HepG2 (cell line): ENCODE measurements around the gene NFRKB. TPM values are rescaled to one million over a fixed set of nuclear protein-coding genes. Genes with fewer than 3 reads are reported as not detected.

Experiments
- ATAC-seq: fragments of 200-7000 bp; cut with Tn5 transposase; 3 replicates; pipeline ENCODE4 v1.9.1; 2020; ENCODE audit warnings: mild to moderate bottlenecking, moderate library complexity
- BruUV-seq: library from RNA; stranded (reverse); fragments of 400-500 nt; replicated peaks from 2 replicates; lab custom pipeline; 2021; lab: Mats Ljungman, UMichigan
- CTCF ChIA-PET: fragments of 300-600 bp; formaldehyde crosslinking; extraction: SDS; loops from one replicate; lab custom pipeline; 2021; ENCODE audit warnings: low total read pairs, inconsistent platforms, low intra/inter-chr PET ratio; lab: Yijun Ruan, JAX
- POLR2A ChIA-PET: fragments of 350-600 bp; sonication (Branson Sonifier 250); formaldehyde crosslinking; loops from one replicate; lab custom pipeline; 2020; ENCODE audit warnings: antibody characterized with exemption, inconsistent platforms; lab: Yijun Ruan, JAX
- DNase-seq: peaks from one replicate; pipeline ENCODE4 v3.0.0-alpha.2; 2015; ENCODE audit warnings: low spot score
- FAIRE-seq: peaks from 3 replicates; lab custom pipeline; 2011; peaks lifted over from hg19 to GRCh38; lab: Jason Lieb, UNC
- H2AFZ ChIP-seq: one replicate; pipeline ENCODE4 v1.6.1; 2011; ENCODE audit warnings: low read length, inconsistent platforms
- H3K27ac ChIP-seq: fragments of 300-600 bp; 3 replicates; pipeline ENCODE4 v1.8.0; 2011; ENCODE audit warnings: mixed run types, mild to moderate bottlenecking, mixed read lengths, low read length, inconsistent platforms; ENCODE audit not compliant: insufficient read depth; ENCODE audit errors: extremely low read length
- H3K27me3 ChIP-seq, 2 experiments: fragments of 200-600 bp in 1 of 2; 2 replicates in 1 of 2; 3 replicates in 1 of 2; pipeline versions ENCODE4 v1.6.0 to v1.8.0; 2011; ENCODE audit warnings: low read length in 2 of 2, mild to moderate bottlenecking in 2 of 2, moderate library complexity in 2 of 2, inconsistent platforms in 1 of 2; ENCODE audit not compliant: insufficient read depth in 2 of 2, control insufficient read depth in 1 of 2
- H3K36me3 ChIP-seq, 2 experiments: fragments of 200-600 bp in 1 of 2; replicated peaks in 1 of 2; 2 replicates in 1 of 2; 3 replicates in 1 of 2; pipeline versions ENCODE4 v1.5.1 to v1.8.0; 2011; ENCODE audit warnings: low read length in 2 of 2, inconsistent platforms in 1 of 2; ENCODE audit not compliant: insufficient read depth in 2 of 2, control insufficient read depth in 1 of 2
- H3K4me1 ChIP-seq: 2 replicates; pipeline ENCODE4 v1.5.1; 2012; ENCODE audit warnings: low read length, inconsistent platforms; ENCODE audit not compliant: insufficient read depth
- H3K4me2 ChIP-seq: 2 replicates; pipeline ENCODE4 v1.6.0; 2011; ENCODE audit warnings: low read depth, low read length, inconsistent platforms
- H3K4me3 ChIP-seq, 3 experiments: fragments of 200-600 bp in 1 of 3; sonication (generic), shearing (Covaris generic) in 1 of 3; replicated peaks in 1 of 3; 2 replicates each; pipeline ENCODE4 v1.5.1; 2011 to 2016; ENCODE audit warnings: low read length in 3 of 3, inconsistent platforms in 2 of 3, low read depth in 2 of 3, mild to moderate bottlenecking in 2 of 3, control low read depth in 1 of 3, mixed read lengths in 1 of 3; ENCODE audit not compliant: insufficient read depth in 1 of 3
- H3K79me2 ChIP-seq: one replicate; pipeline ENCODE4 v1.6.1; 2011; ENCODE audit warnings: low read length, inconsistent platforms; ENCODE audit not compliant: insufficient read depth
- H3K9ac ChIP-seq: 2 replicates; pipeline ENCODE4 v1.6.0; 2011; ENCODE audit warnings: mild to moderate bottlenecking, low read depth, low read length, inconsistent platforms; ENCODE audit not compliant: insufficient read depth
- H3K9me3 ChIP-seq: 2 replicates; pipeline ENCODE4 v1.5.1; 2012; ENCODE audit warnings: mild to moderate bottlenecking, low read length
- H4K20me1 ChIP-seq: 2 replicates; pipeline ENCODE4 v1.6.0; 2011; ENCODE audit warnings: inconsistent platforms, mild to moderate bottlenecking, low read length, moderate library complexity; ENCODE audit not compliant: insufficient read depth
- CC2D1A ChIP-seq: sonication (generic); formaldehyde crosslinking; IDR thresholded peaks from 2 replicates; pipeline ENCODE4 v1.8.1; 2023; ENCODE audit warnings: mild to moderate bottlenecking, missing genetic modification reagents
- CCDC6 ChIP-seq: sonication (generic); formaldehyde crosslinking; IDR thresholded peaks from 2 replicates; pipeline ENCODE4 v1.8.1; 2022; ENCODE audit warnings: mild to moderate bottlenecking, missing genetic modification reagents, moderate library complexity
- HNRNPUL1 ChIP-seq: fragments of 200-400 bp; formaldehyde crosslinking; IDR thresholded peaks from 2 replicates; pipeline ENCODE4 v1.6.1; 2017; ENCODE audit warnings: low read depth, mild to moderate bottlenecking, low read length, moderate library complexity
- KMT2B ChIP-seq: IDR thresholded peaks from 2 replicates; pipeline ENCODE4 v1.6.1; 2016; ENCODE audit warnings: missing genetic modification reagents, missing compliant biosample characterization
- NFE2L1 ChIP-seq: sonication (generic); formaldehyde crosslinking; IDR thresholded peaks from 2 replicates; pipeline ENCODE4 v1.4.0; 2020; ENCODE audit warnings: missing genetic modification reagents, mild to moderate bottlenecking, borderline replicate concordance
- NFIB ChIP-seq: sonication (generic); formaldehyde crosslinking; IDR thresholded peaks from 2 replicates; pipeline ENCODE4 v1.9.0; 2021; ENCODE audit warnings: missing genetic modification reagents, mild to moderate bottlenecking, borderline replicate concordance
- PAWR ChIP-seq: sonication (generic); formaldehyde crosslinking; IDR thresholded peaks from 2 replicates; pipeline ENCODE4 v1.4.0; 2020; ENCODE audit warnings: missing genetic modification reagents, mild to moderate bottlenecking, borderline replicate concordance
- RAD51 ChIP-seq: fragments of 450-650 bp; IDR thresholded peaks from 2 replicates; pipeline ENCODE4 v1.6.1; 2016; ENCODE audit warnings: borderline replicate concordance
- RXRB ChIP-seq: IDR thresholded peaks from 2 replicates; pipeline ENCODE4 v1.6.1; 2016; ENCODE audit warnings: borderline replicate concordance, missing genetic modification reagents, missing compliant biosample characterization
- SP2 ChIP-seq: sonication (generic); formaldehyde crosslinking; IDR thresholded peaks from 2 replicates; pipeline ENCODE4 v1.5.1; 2020; ENCODE audit warnings: mild to moderate bottlenecking, missing genetic modification reagents
- ZBTB3 ChIP-seq: sonication (generic); formaldehyde crosslinking; IDR thresholded peaks from 2 replicates; pipeline ENCODE4 v1.4.0; 2020; ENCODE audit warnings: low read depth, mild to moderate bottlenecking, moderate library complexity, missing genetic modification reagents, borderline replicate concordance
- ZFP62 ChIP-seq: sonication (generic); formaldehyde crosslinking; IDR thresholded peaks from 2 replicates; pipeline ENCODE4 v1.4.0; 2020; ENCODE audit warnings: missing genetic modification reagents
- ZFY ChIP-seq: sonication (generic); formaldehyde crosslinking; IDR thresholded peaks from 2 replicates; pipeline ENCODE4 v1.4.0; 2020; ENCODE audit warnings: missing genetic modification reagents
- ZNF296 ChIP-seq: sonication (generic); formaldehyde crosslinking; conservative IDR thresholded peaks from 2 replicates; pipeline ENCODE4 v1.5.0; 2020; ENCODE audit warnings: mild to moderate bottlenecking, missing genetic modification reagents
- ZNF749 ChIP-seq: sonication (generic); formaldehyde crosslinking; IDR thresholded peaks from 2 replicates; pipeline ENCODE4 v1.8.0; 2022; ENCODE audit warnings: mild to moderate bottlenecking, missing genetic modification reagents, moderate library complexity, borderline replicate concordance
- whole genome bisulfite sequencing: methylation state at CpG from one replicate; pipeline ENCODE4 v1.1.6; 2017; ENCODE audit warnings: low lambda C conversion rate; 5-methylcytosine and 5-hydroxymethylcytosine counted together
- in situ Hi-C: cut with HindIII; loops from 2 replicates; pipeline ENCODE4 v1.10.0; 2017; ENCODE audit warnings: low pct_unique_long_range_greater_than_20kb; ENCODE audit not compliant: extremely low pct_ligation_motif_present
- intact Hi-C: fragments of 100-400 bp; cut with micrococcal nuclease; formaldehyde crosslinking; loops from one replicate; pipeline ENCODE4 v1.10.0; 2022; ENCODE audit not compliant: unreplicated experiment
- polyA plus RNA-seq, 8 experiments: library from polyadenylated mRNA; depleted of rRNA in 3 of 8; stranded (reverse) in 7 of 8; unstranded in 1 of 8; fragments of >200 nt; fragmentation: Illumina TruSeq in 4 of 8; extraction: Trizol in 4 of 8; gene quantifications; 2 replicates each; pipeline versions ENCODE4 v1.2.1 to v1.2.3, GENCODE V29; 2011 to 2016; ENCODE audit warnings: low read depth in 4 of 8, missing spikeins in 1 of 8, mixed read lengths in 1 of 8; ENCODE audit not compliant: insufficient read depth in 1 of 8
- total RNA-seq, 5 experiments: library from RNA; depleted of rRNA; stranded (reverse); fragments of >200 nt; fragmentation: Illumina TruSeq; extraction: Trizol; gene quantifications; 2 replicates each; pipeline ENCODE4 v1.2.3, GENCODE V29; 2016; ENCODE audit warnings: low read depth in 1 of 5
- TF ChIP-seq, protein P1 (sequence below), 2 experiments: IDR thresholded peaks; 2 replicates each; pipeline ENCODE4 v1.6.1; 2011 to 2012; ENCODE audit warnings: low read length in 2 of 2, borderline replicate concordance in 1 of 2, low read depth in 1 of 2, mild to moderate bottlenecking in 1 of 2, moderate library complexity in 1 of 2
- TF ChIP-seq, protein P2 (sequence below): sonication (generic); formaldehyde crosslinking; IDR thresholded peaks from 2 replicates; pipeline ENCODE4 v1.4.0; 2020; ENCODE audit warnings: low read depth, missing genetic modification reagents
- TF ChIP-seq, protein P3 (sequence below): sonication (generic); formaldehyde crosslinking; IDR thresholded peaks from 2 replicates; pipeline ENCODE4 v1.4.0; 2020; ENCODE audit warnings: mild to moderate bottlenecking, low read depth, missing genetic modification reagents

The NFRKB gene
- total and polyA plus RNA-seq, 2 of the 13 experiments (the other 11 are each of a cell fraction or from before 2014, with no cell fraction given) = 22.9 to 23.7 TPM

DNA sequence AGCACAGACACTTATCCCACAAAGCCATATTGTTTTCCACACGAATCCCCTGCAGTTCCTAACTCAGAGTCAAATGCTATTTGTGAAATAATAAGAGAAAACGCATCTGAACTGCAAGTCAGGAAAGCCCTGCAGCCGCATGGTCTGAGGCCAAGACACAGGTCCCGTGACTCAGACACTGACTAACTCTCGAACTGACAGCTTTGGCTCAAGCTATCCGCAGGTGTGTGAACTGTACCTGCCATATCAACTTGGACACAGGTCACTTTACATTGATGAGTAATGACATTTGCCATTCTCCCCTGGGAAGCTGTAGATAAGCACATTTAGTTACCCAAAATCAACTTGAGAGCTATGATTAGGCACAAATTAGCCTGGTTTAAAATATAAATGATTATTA is 34.9 kb upstream of the NFRKB start:
- CTCF ChIA-PET = no interaction called here
- no peaks in the 10 kb centered on the region for H3K9me3 ChIP-seq
- no peak overlapping the region for H3K4me3 ChIP-seq
- H3K4me2 ChIP-seq = no peak overlapping the region
- in situ Hi-C loops (no loop called here), intact Hi-C loops (no loop called here)
- DNase-seq (no peak), FAIRE-seq (no peak), ATAC-seq (no peak)
- BruUV-seq = no TSS peak
- peaks cover 2 to 21% of the 10 kb centered on the region in 2 experiments for H3K36me3 ChIP-seq
- WGBS = 98% methylated on average over 6 of the region's 6 CpGs
- H2AFZ ChIP-seq = no peak overlapping the region
- H3K79me2 ChIP-seq = no peaks in the 10 kb centered on the region
- H4K20me1 ChIP-seq = no peaks in the 10 kb centered on the region
- H3K27me3 ChIP-seq = no peaks in the 10 kb centered on the region
- no peaks in the 10 kb centered on the region for H3K4me1 ChIP-seq
- POLR2A ChIA-PET = interaction anchor here (0.6 to 1.2 kb wide), 2 partner anchors 53 to 73 kb away, joined by 3 to 4 read pairs; no protein-coding TSS in a partner anchor
- H3K9ac ChIP-seq = no peak overlapping the region
- no peak overlapping the region for H3K27ac ChIP-seq
- no peak for TF ChIP-seq CCDC6 (CRISPR knock-in tag)
- no peak for TF ChIP-seq RXRB (CRISPR knock-in tag)
- no peak for TF ChIP-seq ZFY (CRISPR knock-in tag)
- no peak for TF ChIP-seq KMT2B
- TF ChIP-seq NFIB (CRISPR knock-in tag) = no peak
- TF ChIP-seq ZNF749 = no peak
- no peak for TF ChIP-seq PAWR
- no peak for TF ChIP-seq ZNF296 (CRISPR knock-in tag)
- no peak for TF ChIP-seq RAD51
- TF ChIP-seq ZBTB3 = no peak
- TF ChIP-seq SP2 (CRISPR knock-in tag) = no peak
- no peak for TF ChIP-seq ZFP62
- TF ChIP-seq, protein P1, sequence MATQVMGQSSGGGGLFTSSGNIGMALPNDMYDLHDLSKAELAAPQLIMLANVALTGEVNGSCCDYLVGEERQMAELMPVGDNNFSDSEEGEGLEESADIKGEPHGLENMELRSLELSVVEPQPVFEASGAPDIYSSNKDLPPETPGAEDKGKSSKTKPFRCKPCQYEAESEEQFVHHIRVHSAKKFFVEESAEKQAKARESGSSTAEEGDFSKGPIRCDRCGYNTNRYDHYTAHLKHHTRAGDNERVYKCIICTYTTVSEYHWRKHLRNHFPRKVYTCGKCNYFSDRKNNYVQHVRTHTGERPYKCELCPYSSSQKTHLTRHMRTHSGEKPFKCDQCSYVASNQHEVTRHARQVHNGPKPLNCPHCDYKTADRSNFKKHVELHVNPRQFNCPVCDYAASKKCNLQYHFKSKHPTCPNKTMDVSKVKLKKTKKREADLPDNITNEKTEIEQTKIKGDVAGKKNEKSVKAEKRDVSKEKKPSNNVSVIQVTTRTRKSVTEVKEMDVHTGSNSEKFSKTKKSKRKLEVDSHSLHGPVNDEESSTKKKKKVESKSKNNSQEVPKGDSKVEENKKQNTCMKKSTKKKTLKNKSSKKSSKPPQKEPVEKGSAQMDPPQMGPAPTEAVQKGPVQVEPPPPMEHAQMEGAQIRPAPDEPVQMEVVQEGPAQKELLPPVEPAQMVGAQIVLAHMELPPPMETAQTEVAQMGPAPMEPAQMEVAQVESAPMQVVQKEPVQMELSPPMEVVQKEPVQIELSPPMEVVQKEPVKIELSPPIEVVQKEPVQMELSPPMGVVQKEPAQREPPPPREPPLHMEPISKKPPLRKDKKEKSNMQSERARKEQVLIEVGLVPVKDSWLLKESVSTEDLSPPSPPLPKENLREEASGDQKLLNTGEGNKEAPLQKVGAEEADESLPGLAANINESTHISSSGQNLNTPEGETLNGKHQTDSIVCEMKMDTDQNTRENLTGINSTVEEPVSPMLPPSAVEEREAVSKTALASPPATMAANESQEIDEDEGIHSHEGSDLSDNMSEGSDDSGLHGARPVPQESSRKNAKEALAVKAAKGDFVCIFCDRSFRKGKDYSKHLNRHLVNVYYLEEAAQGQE (IDR thresholded peaks at IDR 0.05; ENCODE audit: borderline replicate concordance in 1 of 2, low read depth in 1 of 2, low read length in 2 of 2) = no peak
- no peak for TF ChIP-seq HNRNPUL1
- TF ChIP-seq, protein P2, sequence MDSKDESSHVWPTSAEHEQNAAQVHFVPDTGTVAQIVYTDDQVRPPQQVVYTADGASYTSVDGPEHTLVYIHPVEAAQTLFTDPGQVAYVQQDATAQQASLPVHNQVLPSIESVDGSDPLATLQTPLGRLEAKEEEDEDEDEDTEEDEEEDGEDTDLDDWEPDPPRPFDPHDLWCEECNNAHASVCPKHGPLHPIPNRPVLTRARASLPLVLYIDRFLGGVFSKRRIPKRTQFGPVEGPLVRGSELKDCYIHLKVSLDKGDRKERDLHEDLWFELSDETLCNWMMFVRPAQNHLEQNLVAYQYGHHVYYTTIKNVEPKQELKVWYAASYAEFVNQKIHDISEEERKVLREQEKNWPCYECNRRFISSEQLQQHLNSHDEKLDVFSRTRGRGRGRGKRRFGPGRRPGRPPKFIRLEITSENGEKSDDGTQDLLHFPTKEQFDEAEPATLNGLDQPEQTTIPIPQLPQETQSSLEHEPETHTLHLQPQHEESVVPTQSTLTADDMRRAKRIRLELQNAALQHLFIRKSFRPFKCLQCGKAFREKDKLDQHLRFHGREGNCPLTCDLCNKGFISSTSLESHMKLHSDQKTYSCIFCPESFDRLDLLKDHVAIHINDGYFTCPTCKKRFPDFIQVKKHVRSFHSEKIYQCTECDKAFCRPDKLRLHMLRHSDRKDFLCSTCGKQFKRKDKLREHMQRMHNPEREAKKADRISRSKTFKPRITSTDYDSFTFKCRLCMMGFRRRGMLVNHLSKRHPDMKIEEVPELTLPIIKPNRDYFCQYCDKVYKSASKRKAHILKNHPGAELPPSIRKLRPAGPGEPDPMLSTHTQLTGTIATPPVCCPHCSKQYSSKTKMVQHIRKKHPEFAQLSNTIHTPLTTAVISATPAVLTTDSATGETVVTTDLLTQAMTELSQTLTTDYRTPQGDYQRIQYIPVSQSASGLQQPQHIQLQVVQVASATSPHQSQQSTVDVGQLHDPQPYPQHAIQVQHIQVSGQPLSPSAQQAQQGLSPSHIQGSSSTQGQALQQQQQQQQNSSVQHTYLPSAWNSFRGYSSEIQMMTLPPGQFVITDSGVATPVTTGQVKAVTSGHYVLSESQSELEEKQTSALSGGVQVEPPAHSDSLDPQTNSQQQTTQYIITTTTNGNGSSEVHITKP (CRISPR knock-in tag) = no peak
- no peak for TF ChIP-seq CC2D1A (CRISPR knock-in tag)
- TF ChIP-seq, protein P3, sequence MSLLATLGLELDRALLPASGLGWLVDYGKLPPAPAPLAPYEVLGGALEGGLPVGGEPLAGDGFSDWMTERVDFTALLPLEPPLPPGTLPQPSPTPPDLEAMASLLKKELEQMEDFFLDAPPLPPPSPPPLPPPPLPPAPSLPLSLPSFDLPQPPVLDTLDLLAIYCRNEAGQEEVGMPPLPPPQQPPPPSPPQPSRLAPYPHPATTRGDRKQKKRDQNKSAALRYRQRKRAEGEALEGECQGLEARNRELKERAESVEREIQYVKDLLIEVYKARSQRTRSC (CRISPR knock-in tag) = no peak
- no peak for TF ChIP-seq NFE2L1 (CRISPR knock-in tag)
